ENCODE results near the gene CANT1. TPM values are rescaled to one million over a fixed set of nuclear protein-coding genes. Genes with fewer than 3 reads are reported as not detected.

CANT1 gene
- total RNA-seq, 1 donor from 2014 or later, result 75.1 TPM

- H3K9me3 Mint-ChIP-seq, result no peaks in the 10 kb centered on the region
- peaks cover 5% of the 10 kb centered on the region for H3K4me1 Mint-ChIP-seq (ENCODE audit: unreplicated experiment)
- no peak overlapping the region for H3K4me3 Mint-ChIP-seq
- H3K27me3 Mint-ChIP-seq, result no peaks in the 10 kb centered on the region
- DNase-seq (ENCODE audit: extremely low spot score, unreplicated experiment), result no peak
- H3K36me3 Mint-ChIP-seq, result peaks cover 24% of the 10 kb centered on the region
- TF ChIP-seq CTCF (conservative IDR thresholded peaks at IDR 0.05), result no peak
- no peak overlapping the region for H3K27ac Mint-ChIP-seq
These were observed 14.4 kb downstream of the CANT1 start for GRCh38 chr17:78995022-78995760.

- no peaks in the 10 kb centered on the region for H3K9me3 Mint-ChIP-seq
- H3K36me3 Mint-ChIP-seq, result peaks cover 21% of the 10 kb centered on the region
- no peak overlapping the region for H3K4me3 Mint-ChIP-seq
- H3K4me1 Mint-ChIP-seq (ENCODE audit: unreplicated experiment), result peaks cover 5% of the 10 kb centered on the region
- DNase-seq (ENCODE audit: extremely low spot score, unreplicated experiment), result no peak
- H3K27me3 Mint-ChIP-seq, result no peaks in the 10 kb centered on the region
- no peak for TF ChIP-seq CTCF (conservative IDR thresholded peaks at IDR 0.05)
- H3K27ac Mint-ChIP-seq, result no peak overlapping the region
These were observed 15.4 kb downstream of the CANT1 start for GRCh38 chr17:78993981-78994671.

GRCh38 chr17:78993241-78993956 is 16.2 kb downstream of the CANT1 start:
- Mint-ChIP-seq H3K4me1 (ENCODE audit: unreplicated experiment) (peaks cover 5% of the 10 kb centered on the region), H3K9me3 (no peaks in the 10 kb centered on the region), H3K36me3 (peaks cover 21% of the 10 kb centered on the region), H3K27me3 (no peaks in the 10 kb centered on the region), H3K4me3 (no peak overlapping the region), H3K27ac (peak overlapping the region; percentile 55)
- no peak for DNase-seq (ENCODE audit: extremely low spot score, unreplicated experiment)
- peak; percentile 87 for TF ChIP-seq CTCF (conservative IDR thresholded peaks at IDR 0.05)

GRCh38 chr17:78992542-78993212 is 16.9 kb downstream of the CANT1 start:
- Mint-ChIP-seq H3K36me3 (peaks cover 21% of the 10 kb centered on the region), H3K27ac (peak overlapping the region; percentile 55), H3K27me3 (no peaks in the 10 kb centered on the region), H3K4me3 (no peak overlapping the region), H3K4me1 (ENCODE audit: unreplicated experiment) (peaks cover 5% of the 10 kb centered on the region), H3K9me3 (no peaks in the 10 kb centered on the region)
- no peak for DNase-seq (ENCODE audit: extremely low spot score, unreplicated experiment)
- TF ChIP-seq CTCF (conservative IDR thresholded peaks at IDR 0.05), result no peak

GRCh38 chr17:78991906-78992532 is 17.5 kb downstream of the CANT1 start:
- TF ChIP-seq CTCF (conservative IDR thresholded peaks at IDR 0.05), result no peak
- Mint-ChIP-seq H3K9me3 (no peaks in the 10 kb centered on the region), H3K27ac (no peak overlapping the region), H3K4me3 (no peak overlapping the region), H3K27me3 (no peaks in the 10 kb centered on the region), H3K36me3 (peaks cover 20% of the 10 kb centered on the region), H3K4me1 (ENCODE audit: unreplicated experiment) (peaks cover 6% of the 10 kb centered on the region)
- no peak for DNase-seq (ENCODE audit: extremely low spot score, unreplicated experiment)
